ENCODE measurements around the gene FAM50B. TPM values are rescaled to one million over a fixed set of nuclear protein-coding genes. Genes with fewer than 3 reads are reported as not detected.

Gene FAM50B
- total RNA-seq, 1 experiment from 2014 or later: 3.3 TPM

DNA sequence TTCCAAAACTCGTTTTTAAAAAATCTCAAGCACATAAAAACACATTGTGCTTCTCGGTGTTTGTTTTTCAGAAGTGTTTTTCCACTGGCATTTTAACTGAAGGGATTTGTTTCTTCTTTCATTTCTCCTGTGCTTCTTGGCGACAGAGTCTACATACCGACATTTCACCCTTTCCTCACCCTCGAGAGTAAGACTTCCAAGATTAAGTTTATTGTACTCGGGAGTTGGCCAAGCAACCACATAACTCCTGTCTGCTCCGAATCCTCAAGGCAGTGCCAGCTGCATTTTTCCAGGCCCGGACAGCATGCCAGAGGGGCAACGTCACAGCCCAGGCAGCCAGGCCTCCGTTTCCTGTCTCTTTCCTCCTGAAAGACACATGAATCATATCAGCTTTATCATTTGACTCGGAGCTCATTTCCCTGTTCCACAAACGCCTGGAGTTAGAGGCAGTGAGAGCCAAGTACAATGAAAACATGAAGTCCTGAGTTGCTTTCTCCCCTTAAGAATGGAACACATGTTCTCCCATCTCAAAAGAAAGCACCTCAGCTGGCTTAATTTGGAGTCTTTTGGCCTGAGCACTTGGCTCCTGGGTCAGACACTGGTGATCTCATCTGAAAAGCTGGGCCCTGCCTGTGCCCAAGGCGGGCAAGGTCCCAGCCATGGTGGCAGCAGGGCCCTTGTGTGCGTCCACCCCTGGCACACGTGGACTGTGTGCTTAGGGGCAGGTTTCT is 23.2 kb upstream of the FAM50B start:
- no CpG with 5 or more reads among the region's 15 CpGs for WGBS (ENCODE audit: extremely low coverage, insufficient read length, low lambda C conversion rate)
- no peak overlapping the region for H2BK5ac ChIP-seq (ENCODE audit: insufficient read length, low read length)
- H3K4me1 Mint-ChIP-seq: peaks cover 26 to 31% of the 10 kb centered on the region in 2 experiments
- no peak overlapping the region for H2AK5ac ChIP-seq (ENCODE audit: insufficient read length, low read length)
- H3K79me2 ChIP-seq (ENCODE audit: insufficient read depth, low read length): no peaks in the 10 kb centered on the region
- no peak overlapping the region for H4K91ac ChIP-seq (ENCODE audit: insufficient read length, low read depth, low read length)
- H4K20me1 ChIP-seq (ENCODE audit: control insufficient read depth, insufficient read depth, insufficient read length): no peaks in the 10 kb centered on the region
- H2BK20ac ChIP-seq (ENCODE audit: low read depth, low read length, poor library complexity, severe bottlenecking): no peak overlapping the region
- no peak overlapping the region for H3K4me2 ChIP-seq (ENCODE audit: insufficient read depth, insufficient read length, low read length)
- H3K27me3 ChIP-seq (ENCODE audit: insufficient read depth, low read length): no peaks in the 10 kb centered on the region
- no peaks in the 10 kb centered on the region for H3K4me1 ChIP-seq (ENCODE audit: insufficient read depth, low read length)
- H2AFZ ChIP-seq (ENCODE audit: low read length): no peak overlapping the region
- H3K14ac ChIP-seq (ENCODE audit: insufficient read depth, low read length): no peak overlapping the region
- H4K5ac ChIP-seq (ENCODE audit: insufficient read length, low read depth, low read length): no peak overlapping the region
- H3K9me3 Mint-ChIP-seq: no peaks in the 10 kb centered on the region
- H3K56ac ChIP-seq (ENCODE audit: insufficient read length, low read depth, low read length): no peak overlapping the region
- peaks cover 13% of the 10 kb centered on the region for H3K27me3 Mint-ChIP-seq (ENCODE audit: low read depth)
- no peak overlapping the region for H2BK12ac ChIP-seq (ENCODE audit: insufficient read length, low read depth, low read length)
- H3K18ac ChIP-seq (ENCODE audit: insufficient read length, low read depth, low read length): no peak overlapping the region
- no peaks in the 10 kb centered on the region for H3K79me1 ChIP-seq (ENCODE audit: insufficient read depth, low read depth, low read length, poor library complexity, severe bottlenecking)
- TF ChIP-seq, protein P1, sequence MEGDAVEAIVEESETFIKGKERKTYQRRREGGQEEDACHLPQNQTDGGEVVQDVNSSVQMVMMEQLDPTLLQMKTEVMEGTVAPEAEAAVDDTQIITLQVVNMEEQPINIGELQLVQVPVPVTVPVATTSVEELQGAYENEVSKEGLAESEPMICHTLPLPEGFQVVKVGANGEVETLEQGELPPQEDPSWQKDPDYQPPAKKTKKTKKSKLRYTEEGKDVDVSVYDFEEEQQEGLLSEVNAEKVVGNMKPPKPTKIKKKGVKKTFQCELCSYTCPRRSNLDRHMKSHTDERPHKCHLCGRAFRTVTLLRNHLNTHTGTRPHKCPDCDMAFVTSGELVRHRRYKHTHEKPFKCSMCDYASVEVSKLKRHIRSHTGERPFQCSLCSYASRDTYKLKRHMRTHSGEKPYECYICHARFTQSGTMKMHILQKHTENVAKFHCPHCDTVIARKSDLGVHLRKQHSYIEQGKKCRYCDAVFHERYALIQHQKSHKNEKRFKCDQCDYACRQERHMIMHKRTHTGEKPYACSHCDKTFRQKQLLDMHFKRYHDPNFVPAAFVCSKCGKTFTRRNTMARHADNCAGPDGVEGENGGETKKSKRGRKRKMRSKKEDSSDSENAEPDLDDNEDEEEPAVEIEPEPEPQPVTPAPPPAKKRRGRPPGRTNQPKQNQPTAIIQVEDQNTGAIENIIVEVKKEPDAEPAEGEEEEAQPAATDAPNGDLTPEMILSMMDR (conservative IDR thresholded peaks at IDR 0.05): no peak
- no peak overlapping the region for H3K4me3 Mint-ChIP-seq
- no peak for DNase-seq
- peak overlapping the region in 1 of 3 experiments; percentile 59; a peak in 1 of 7 replicates for H3K27ac Mint-ChIP-seq
- no peaks in the 10 kb centered on the region for H3K9me3 ChIP-seq (ENCODE audit: control insufficient read depth, low read depth, low read length)
- no peak overlapping the region for H3K27ac ChIP-seq (ENCODE audit: insufficient read length, low read depth, low read length)
- H2BK120ac ChIP-seq (ENCODE audit: low read depth, low read length, poor library complexity, severe bottlenecking): no peak overlapping the region
- H3K36me3 Mint-ChIP-seq (ENCODE audit: insufficient read depth in 1 of 3, low read depth in 3 of 3): no peaks in the 10 kb centered on the region; a peak in 1 of 7 replicates
- H2BK15ac ChIP-seq (ENCODE audit: low read depth, low read length): no peak overlapping the region
- H3T11ph ChIP-seq (ENCODE audit: low read length): no peak overlapping the region
- H3K4ac ChIP-seq (ENCODE audit: low read depth, low read length): no peak overlapping the region
- no peak overlapping the region for H3K9ac ChIP-seq (ENCODE audit: extremely low read depth, insufficient read length, low read length)
- H4K8ac ChIP-seq (replicated peaks; ENCODE audit: insufficient read length, low read depth, low read length): no peak overlapping the region
- H3K23me2 ChIP-seq (ENCODE audit: insufficient read length, low read depth, low read length, poor library complexity, severe bottlenecking): no peaks in the 10 kb centered on the region
- no peak overlapping the region for H3K23ac ChIP-seq (ENCODE audit: insufficient read length, low read depth, low read length)
